HL-60 (cell line): ENCODE results near the gene SLC16A9.

Experiments
- GABPA ChIP-seq: IDR thresholded peaks from 2 replicates; pipeline ENCODE4 v1.6.1; 2012; ENCODE audit warnings: low read depth
- POLR2AphosphoS5 ChIP-seq: IDR thresholded peaks from 2 replicates; pipeline ENCODE4 v1.6.1; 2012; ENCODE audit warnings: low read depth
- SPI1 ChIP-seq: IDR thresholded peaks from 2 replicates; pipeline ENCODE4 v1.6.1; 2012; ENCODE audit warnings: low read depth, mild to moderate bottlenecking, borderline replicate concordance
- TF ChIP-seq, protein P1 (sequence below): IDR thresholded peaks from one replicate; pipeline ENCODE4 v1.5.1; 2011; ENCODE audit warnings: low read length, control low read depth, inconsistent platforms; ENCODE audit not compliant: insufficient read depth

DNA sequence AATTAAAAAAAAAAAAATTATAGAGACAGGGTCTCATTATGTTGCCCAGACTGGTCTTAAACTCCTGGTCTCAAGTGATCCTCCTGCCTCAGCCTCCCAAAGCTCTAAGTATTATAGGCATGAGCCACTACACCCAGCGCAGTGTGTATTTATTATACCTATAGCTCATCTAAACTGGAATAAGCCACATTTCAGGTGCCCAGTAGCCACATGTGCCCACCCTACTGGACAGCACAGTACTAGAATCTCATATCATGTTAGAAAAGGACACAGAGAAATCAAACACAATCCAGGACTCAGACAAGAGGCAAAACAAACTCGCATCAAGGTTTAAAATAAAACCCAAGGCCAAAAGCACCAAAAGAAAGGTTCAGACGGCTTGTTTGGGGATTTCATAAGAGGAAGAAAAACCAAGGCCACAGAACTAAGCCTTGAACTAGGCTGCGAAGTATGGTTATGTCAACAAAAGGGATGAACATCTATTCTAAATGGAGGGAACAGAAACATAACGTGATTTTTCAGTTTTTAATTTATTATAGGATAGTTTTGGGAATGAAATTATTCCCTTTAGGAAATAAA lies 32.3 kb downstream of the SLC16A9 start:
- TF ChIP-seq, protein P1, sequence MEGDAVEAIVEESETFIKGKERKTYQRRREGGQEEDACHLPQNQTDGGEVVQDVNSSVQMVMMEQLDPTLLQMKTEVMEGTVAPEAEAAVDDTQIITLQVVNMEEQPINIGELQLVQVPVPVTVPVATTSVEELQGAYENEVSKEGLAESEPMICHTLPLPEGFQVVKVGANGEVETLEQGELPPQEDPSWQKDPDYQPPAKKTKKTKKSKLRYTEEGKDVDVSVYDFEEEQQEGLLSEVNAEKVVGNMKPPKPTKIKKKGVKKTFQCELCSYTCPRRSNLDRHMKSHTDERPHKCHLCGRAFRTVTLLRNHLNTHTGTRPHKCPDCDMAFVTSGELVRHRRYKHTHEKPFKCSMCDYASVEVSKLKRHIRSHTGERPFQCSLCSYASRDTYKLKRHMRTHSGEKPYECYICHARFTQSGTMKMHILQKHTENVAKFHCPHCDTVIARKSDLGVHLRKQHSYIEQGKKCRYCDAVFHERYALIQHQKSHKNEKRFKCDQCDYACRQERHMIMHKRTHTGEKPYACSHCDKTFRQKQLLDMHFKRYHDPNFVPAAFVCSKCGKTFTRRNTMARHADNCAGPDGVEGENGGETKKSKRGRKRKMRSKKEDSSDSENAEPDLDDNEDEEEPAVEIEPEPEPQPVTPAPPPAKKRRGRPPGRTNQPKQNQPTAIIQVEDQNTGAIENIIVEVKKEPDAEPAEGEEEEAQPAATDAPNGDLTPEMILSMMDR, result no peak
- TF ChIP-seq SPI1 (no peak), GABPA (no peak), POLR2AphosphoS5 (no peak)
